Measurements from ENCODE around the gene OTUB1.
"Not testable (repeated sequence)": the region's sequence is repeated elsewhere in the genome, so short reads cannot be mapped to it uniquely, and the experiment has no call there.

The OTUB1 gene, protein sequence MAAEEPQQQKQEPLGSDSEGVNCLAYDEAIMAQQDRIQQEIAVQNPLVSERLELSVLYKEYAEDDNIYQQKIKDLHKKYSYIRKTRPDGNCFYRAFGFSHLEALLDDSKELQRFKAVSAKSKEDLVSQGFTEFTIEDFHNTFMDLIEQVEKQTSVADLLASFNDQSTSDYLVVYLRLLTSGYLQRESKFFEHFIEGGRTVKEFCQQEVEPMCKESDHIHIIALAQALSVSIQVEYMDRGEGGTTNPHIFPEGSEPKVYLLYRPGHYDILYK

DNA sequence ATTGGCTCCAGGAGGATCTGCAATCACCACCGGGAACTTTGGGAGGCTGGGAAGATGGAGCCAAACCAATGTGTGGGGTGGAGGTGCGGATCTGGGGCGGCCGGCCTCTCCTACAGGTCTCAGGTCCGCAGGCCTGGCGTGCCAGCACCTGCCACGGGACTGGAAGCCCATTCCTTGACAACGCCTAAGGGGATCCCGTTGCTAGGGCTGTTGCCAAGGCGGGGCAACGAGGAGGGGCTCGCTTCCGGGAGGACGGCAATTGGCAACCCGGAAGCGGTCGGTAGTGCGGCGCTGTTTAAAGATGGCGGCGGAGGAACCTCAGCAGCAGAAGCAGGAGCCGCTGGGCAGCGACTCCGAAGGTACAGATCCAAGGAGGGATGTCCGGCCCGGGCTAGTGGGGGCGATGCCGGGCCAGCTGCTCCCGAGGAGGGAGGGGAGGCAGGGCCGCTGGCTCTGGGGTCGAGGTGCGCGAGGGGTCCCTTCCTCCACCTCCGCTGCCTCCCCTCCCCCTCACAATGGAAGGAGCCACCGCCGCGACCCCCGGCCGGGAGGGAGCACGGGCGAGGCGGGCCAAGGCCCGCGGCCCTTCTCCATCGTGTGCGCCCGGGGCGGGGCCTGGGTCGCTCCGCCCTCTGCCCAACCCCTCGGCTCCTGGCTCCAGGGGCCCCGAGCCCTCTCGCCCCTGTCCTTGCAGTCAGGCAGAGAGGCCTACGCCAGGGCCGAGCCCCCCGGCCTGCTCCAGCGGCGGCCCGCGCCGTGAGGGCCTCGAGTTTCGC lies at the start of gene OTUB1:
Gene OTUB1, plus strand, starts transcription at position 283 of the 776 bp plus-strand sequence. Its CDS starts 19 bp downstream, at position 302.
- DNase-seq = peak; percentile 84

DNA sequence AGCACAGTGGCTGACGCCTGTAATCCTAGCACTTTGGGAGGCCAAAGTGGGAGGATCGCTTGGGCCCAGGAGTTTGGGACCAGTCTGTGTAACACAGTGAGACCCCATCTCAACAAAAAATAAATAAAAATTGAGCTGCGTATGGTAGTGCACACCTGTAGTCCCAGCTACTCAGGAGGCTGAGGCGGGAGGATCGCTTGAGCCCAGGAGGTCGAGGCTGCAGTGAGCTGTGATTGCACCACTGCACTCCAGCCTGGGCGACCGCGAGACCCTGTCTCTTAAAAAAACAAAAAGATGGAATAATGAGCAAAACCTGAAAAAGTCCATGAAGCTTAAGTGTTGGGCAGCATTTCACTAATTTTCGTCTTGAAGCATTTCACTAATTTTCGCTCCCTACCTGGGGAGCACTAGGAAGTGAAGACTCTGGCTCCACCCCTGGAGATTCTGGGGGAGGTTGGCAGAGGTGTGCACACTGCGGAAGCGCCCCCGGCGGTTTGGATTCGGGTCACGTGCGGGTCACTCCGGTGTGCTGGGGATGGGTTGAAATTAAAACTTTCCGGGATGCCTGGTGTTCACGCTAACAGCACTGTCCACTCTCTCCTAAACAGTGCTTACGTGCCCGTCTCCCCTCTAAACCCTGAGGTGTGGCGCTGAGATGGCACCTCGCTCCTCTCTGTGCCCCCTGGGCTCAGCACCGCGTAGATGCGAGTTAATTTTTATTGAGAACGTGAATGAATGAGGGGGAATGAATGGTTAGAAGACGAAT lies 48.3 kb upstream of the OTUB1 start:
- peak; percentile 73 for DNase-seq

DNA sequence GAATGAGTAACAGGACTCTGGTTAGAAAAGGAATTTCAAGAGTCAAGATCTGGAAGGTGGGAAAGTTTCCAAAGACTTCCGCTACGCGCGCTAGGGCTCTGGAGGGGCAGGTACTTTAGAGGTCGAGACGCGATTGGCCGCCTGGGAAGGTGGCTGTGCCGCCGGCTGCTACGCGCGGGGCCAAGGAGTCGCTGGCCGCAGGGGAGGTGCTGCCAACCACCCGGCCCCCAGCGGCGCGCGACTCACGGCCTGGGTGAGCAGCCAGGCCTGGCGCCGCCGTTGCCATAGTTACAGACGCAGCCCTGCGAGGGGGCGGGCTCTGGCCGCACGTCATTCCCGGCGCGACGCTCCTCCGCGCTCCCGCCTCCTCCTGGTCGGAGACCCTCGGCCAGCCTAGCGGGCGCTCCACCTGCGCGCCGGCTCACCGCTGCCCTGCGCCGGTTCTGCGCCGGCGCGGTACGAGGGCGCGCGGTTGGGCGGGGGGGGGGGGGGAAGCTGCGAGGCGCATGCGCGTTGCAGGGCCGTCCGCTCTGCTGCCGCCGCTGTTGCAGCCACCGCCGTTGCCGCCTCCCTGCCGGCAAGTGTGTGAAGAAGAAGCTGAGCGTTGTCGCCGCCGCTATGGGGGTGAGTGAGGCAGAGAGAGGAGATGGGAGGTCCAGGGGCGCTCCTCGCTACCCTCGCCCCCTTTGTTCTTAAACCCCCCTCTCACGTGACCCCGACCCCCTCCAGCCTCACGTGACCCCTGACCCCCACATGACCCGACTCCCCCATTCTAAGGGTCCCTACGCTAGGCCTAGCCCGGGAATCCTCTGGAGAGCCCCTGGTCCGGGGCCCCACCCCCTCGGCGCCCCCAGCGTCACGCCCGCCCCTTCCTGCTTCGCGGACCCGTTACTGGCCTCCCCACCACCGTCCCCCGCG lies 47.5 kb upstream of the OTUB1 start, which contains the start of gene NAA40:
Gene NAA40, plus strand, starts transcription at position 524 of the 918 bp plus-strand sequence. Its CDS starts 95 bp downstream, at position 619.
- DNase-seq = peak; percentile 95

DNA sequence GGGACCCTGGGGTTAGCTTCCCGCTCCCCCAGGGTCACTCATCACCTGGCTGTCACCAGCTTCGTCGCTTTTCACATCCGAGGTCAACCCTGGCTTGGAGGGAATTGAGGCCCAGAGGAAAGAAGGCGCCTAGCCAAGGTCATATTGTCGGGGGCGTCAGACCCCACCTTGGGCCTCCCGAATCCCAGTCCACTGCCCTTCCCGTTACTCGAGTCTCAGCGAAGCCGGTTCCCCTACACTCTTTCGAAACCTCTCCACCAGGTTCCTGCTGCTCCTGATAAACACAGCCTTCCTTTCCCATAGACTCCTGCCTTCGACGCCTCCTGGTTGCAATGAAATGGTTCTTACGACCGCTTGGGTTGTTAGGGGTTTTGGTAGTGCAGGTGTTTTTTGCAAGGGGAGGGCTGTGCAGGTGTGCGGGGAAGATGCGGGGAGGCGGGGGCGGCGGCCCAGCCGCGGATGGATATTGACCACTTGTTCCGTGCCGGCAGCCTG lies 46.8 kb upstream of the OTUB1 start:
- no peak for DNase-seq

DNA sequence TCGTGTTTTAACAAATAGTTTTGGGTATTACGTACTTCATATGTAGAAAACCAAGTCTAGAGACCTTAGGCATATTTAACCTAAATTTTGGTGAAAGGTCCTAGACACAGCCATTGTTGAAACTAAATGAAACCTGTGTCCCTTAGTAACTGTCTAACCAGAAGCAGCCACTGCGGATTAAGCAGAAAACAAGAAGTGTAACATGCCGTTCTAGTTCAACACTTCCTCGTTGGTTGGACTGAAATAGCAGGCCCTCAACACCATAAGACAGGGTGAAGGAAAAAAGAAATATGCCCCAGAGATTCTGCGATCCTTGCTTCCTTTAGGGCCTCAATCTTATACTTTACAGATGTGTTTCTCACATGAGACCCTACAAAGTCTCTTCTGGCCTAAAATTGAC lies 45.5 kb upstream of the OTUB1 start:
- no peak for DNase-seq

DNA sequence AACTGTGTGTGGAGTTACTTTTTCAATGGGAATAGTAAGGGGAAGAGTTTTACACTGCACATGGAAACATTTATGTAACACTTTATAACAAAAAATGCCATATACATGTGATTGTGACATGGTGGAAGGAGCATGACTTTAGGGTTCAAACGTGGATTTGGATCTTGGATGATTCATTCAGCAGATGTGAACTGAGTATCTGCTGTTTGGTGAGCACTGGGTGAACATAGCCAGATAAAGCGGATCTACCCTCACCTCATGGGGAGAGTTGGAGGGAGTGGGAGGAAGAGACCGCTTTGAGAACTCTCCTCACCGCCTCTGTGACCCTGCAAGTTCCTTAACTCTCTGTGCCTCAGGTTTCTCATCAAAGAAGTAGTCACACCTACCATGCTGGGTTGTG lies 44.3 kb upstream of the OTUB1 start:
- no peak for DNase-seq

DNA sequence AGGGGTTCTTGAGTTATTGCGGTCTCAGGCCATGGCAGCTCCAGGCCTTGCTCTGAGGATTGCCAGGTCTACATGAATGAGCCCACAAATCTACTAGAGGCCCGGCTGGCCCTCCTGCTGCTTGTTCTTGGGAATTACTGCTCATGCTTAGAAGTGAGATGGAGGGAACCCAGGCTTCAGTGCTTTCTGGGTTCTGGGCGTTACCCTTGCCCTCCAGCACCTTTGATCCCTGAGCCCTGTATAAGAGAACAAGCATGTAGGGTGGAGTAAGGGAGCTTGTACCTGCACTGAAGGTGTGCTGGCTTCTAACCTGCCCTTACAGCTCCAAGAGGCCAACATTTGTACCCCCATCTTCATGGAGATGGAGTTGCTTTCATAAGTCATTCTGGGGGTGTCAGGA lies 43.4 kb upstream of the OTUB1 start:
- no peak for DNase-seq

DNA sequence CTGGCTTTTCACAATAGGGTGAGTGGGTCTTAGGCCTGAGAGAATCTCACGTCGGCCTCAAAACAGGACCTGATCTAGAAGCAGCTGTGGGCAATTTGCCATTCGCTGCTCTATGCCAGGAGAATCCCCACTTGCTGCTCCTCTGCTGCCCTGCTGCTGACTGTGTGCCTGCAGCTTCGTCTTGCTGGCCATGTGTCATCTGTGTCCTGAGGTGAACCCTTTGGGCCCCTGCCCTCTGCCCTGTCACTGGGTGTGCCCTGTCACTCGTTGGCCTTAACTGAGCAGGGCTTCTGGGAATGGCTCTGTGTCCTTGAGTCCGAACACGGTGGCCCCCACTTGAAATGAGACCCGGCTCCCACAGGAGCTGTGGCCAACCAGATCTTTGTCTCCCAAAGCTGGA lies 41.3 kb upstream of the OTUB1 start:
- no peak for DNase-seq

DNA sequence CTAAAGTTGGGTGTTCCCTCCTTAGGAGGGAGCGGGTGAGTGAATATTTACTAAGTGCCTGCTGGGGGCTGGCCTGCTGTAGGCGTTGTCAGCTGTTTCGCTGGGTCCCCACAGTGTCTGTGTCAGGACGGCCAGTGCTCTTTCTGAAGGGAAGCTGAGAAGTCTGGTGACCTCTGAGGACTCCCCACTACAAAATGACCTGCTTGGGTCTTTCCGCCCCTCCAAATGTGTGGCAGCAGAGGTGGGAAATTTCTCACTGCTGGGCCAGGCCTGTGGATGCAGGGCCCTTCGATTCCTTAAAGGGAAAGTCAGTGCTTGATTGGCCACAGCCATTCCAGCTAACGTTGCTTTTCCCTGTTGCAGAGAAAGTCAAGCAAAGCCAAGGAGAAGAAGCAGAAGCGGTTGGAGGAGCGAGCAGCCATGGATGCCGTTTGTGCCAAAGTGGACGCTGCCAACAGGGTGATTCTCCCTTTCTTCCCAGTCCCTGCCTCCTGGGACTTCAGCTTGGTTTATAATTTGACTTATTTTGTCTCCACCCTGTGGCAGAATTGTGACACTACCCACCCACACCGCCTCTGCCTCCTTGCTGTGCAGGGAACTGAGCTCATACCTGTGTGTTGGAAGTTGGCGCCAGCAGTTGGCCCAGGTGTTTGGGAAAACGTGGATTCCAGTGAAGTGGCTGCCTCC lies 40.6 kb upstream of the OTUB1 start:
- peak; percentile 28 for DNase-seq

DNA sequence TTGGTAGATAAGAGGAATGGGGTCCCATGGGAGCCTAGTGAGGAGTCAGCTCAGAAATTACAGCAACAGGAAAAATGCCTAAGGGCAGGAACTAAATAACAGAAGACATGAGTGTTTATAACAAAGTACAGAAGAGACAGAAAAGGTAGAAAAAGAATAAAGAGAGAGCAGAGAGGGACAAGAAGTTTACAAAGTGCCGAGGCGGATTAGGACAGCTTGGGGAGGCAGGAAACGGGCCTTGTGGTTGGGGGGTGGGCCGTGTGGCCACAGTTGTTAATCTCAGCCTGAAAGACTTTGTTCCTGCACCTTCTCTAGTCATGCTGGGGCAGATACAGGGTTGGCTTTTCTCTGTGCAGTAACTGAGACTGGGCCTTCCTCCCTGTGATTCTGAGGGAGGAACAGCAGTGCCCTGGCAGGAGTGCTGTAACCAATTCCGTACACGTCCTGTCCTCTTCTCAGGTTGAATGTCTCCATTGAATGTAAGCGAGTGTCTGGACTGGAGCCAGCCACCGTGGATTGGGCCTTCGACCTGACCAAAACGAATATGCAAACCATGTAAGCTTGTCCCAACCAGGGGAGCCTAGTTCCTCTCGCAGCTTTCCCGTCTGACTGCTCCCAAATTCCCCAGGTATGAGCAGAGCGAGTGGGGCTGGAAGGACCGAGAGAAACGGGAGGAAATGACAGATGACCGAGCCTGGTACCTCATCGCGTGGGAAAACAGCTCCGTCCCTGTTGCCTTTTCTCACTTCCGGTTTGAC lies 34.3 kb upstream of the OTUB1 start:
- no peak for DNase-seq

DNA sequence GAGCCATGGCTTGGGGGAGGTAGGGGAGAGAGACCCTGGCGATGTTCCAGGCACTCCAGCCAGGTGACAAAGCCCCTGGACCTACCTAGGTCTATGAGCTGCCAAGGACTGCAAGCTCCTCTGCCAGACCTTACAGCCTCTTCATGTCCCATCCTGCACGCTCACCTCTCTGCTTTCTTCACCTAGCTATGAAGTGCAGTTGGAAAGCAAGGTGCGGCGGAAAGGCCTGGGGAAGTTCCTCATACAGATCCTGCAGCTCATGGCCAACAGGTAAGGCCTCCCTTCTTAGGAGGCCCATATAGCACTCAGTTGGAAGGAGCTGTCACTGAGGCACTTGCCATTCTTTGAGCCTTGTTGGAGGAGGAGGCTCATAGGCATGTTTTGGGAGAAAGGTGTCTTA lies 33.7 kb upstream of the OTUB1 start:
- DNase-seq = no peak

DNA sequence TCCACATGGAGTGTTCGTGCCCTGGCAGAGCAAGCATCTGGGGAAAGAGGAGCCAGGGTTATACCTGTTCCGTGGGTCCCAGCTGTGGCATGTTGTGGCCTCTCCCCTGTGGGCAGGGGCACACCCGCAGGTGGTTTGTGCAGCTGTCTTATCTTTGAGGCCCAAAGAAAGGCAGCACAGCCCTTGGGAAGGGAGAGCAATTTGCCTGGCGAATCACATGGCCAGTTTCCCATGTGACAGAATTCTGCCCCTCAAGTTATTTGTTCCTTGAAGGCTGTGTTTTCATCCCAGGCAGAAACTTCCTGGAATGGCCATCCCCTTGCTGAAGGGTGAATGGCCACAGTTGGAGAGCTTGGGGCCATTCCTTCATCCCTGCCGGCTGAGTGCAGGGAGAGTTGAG lies 28.2 kb upstream of the OTUB1 start:
- DNase-seq = no peak

DNA sequence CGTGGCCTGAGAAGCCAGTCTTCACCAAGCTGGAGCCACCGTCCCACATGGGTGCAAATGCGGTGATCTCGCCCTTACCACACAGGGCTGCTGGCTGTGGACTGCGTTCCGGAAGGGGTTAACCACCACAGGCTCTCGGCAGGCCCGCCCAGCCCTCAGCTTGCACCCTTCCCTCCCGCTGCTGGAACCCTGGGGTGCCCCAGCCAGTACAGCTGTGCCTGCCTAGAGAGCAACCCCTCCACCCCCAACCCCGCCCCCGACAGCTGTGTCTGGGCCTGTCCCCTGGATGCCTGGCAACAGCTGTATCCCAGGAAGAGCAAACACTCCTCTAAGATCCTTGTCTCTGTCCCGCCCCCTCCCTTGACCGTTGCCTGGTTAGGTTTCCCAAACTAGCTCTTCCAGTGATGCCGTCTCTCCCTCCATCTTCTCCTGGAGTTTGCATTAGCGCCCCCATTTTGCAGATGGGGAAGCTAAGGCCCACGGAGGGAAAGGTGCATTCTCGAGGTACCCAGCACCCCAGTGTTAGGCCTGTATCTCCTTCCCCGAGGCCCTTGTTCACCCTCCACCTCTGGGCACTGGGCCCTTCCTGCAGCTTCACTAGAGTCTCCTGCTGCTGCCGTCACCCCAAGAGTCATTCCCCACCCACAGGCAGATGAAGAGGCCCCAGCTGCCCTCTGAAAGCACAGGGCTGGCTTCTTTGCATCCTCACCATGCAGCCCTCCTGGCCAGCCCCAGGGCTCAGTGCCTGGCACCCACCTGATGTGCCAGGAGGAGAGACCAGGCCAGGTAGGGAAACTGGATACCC lies 24.4 kb upstream of the OTUB1 start:
- no peak for DNase-seq

DNA sequence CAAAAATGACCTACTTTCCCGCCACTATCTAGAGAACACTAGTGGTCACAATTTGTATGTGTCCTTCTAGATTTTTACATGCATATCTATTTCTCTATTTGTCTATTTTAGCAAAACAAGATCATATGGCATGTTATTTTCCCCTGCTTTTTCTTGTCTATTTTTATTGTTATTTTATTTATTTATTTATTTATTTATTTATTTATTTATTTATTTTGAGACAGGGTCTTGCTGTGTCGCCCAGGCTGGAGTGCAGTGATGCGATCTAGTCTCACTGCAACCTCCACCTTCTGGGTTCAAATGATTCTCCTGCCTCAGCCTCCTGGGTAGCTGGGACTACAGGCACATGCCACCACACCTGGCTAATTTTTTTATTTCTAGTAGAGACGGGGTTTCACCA lies 22.3 kb upstream of the OTUB1 start:
- not testable (repeated sequence) for DNase-seq

DNA sequence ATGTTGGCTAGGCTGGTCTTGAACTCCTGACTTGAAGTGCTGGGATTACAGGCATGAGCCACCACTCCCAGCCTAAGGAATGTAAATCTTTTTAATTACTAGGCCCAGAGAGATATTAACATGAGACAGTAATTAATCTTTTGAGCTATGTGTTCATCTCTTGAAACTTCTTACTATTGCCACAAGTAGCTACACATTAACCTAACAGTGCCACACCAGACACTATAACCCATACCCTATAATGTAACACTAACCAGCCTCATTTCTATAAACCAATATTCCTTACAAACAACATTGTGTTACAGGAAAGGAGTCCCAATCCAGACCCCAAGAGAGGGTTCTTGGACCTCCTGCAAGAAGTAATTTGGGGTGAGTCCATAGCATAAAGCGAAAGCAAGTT lies 19.8 kb upstream of the OTUB1 start:
- DNase-seq = no peak

DNA sequence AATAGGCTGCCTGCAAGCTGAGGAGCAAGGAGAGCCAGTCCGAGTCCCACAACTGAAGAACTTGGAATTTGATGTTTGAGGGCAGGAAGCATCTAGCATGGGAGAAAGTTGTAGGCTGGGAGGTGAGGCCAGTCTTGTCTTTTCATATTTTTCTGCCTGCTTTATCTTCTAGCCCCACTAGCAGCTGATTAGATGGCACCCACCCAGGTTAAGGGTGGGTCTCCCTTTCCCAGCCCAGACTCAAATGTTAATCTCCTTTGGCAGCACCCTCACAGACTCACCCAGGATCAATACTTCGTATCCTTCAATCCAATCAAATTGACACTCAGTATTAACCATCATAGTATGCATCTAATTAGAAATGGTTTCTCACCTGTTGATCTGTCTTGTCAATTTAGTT lies 16.8 kb upstream of the OTUB1 start:
- DNase-seq = no peak

DNA sequence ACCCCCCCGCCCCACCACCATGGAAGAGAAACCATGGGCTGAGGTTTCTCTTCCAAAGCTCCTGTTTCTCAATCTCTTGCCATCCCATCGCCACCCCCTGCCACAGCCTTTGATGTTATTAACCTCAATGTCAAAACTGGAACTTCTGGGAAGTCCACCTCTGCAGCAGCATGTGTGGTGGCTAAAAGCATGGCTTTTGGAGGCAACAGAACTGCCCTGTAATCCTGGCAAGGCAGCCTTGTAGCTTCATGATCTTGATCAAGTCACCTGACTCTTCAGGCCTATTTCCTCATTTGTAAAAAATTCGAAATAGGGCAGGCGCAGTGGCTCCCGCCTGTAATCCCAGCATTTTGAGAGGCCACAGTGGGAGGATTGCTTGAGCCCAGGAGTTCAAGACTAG lies 15.3 kb upstream of the OTUB1 start:
- DNase-seq = no peak

DNA sequence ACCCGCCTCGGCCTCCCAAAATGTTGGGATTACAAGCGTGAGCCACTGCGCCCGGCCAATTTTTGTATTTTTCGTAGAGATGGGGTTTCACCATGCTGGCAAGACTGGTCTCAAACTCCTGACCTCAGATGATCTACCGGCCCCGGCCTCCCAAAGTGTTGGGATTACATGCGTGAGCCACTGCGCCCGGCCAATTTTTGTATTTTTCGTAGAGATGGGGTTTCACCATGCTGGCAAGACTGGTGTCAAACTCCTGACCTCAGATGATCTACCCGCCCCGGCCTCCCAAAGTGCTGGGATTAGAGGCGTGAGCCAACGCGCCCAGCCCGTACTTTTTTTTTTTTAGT lies 12.4 kb upstream of the OTUB1 start:
- DNase-seq = not testable (repeated sequence)

DNA sequence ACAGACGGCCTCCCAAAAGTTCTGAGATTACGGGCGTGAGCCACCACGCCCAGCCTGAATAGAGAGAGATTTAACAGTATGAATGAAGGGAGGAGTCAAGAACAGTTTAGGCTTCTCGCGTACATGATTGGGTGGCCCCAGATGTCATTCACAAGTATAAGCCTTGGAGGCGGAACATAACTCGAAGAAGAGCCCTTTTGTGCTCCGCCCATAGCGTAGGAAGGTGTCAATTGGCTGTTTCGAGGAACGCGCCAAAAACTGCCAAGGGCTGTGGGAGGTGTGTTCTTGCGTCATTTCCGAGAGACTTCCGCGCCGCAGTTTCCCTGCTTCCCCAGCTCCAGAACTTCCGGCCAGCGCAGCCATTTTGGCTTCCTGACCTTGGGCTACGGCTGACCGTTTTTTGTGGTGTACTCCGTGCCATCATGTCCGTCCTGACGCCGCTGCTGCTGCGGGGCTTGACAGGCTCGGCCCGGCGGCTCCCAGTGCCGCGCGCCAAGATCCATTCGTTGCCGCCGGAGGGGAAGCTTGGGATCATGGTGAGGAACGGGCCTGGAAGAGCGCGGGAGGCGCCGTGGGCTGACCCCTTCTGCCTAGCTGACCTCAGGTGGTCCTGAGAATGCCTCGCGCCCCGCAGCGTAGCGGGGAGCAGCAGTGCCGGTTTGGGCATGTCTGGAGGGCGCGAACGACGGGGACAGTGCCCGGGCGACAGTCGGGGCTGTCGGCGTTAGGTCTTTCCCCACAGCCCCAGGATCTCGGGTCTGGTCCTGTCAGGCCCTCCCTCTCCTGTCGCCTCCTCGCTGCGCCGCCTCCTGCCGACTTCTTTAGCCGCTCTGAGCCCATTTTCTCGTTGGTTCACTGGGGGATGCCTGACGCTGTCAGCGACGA lies 11.7 kb upstream of the OTUB1 start, which contains the start of gene COX8A:
Gene COX8A, plus strand, starts transcription at position 362 of the 885 bp plus-strand sequence. Its CDS starts 61 bp downstream, at position 423.
- DNase-seq = peak; percentile 98

Measured in SHP77 treated with DMSO at 0.1 percent for 48 hours (cell line).